ENCODE data around the gene EIF2D. TPM values are rescaled to one million over a fixed set of nuclear protein-coding genes. Genes with fewer than 3 reads are reported as not detected.

The EIF2D gene
- total and polyA plus RNA-seq, 9 of the 15 experiments (the other 6 are each of a cell fraction or from before 2014, with no cell fraction given): 81.1 to 138 (median 93.9) TPM

DNA sequence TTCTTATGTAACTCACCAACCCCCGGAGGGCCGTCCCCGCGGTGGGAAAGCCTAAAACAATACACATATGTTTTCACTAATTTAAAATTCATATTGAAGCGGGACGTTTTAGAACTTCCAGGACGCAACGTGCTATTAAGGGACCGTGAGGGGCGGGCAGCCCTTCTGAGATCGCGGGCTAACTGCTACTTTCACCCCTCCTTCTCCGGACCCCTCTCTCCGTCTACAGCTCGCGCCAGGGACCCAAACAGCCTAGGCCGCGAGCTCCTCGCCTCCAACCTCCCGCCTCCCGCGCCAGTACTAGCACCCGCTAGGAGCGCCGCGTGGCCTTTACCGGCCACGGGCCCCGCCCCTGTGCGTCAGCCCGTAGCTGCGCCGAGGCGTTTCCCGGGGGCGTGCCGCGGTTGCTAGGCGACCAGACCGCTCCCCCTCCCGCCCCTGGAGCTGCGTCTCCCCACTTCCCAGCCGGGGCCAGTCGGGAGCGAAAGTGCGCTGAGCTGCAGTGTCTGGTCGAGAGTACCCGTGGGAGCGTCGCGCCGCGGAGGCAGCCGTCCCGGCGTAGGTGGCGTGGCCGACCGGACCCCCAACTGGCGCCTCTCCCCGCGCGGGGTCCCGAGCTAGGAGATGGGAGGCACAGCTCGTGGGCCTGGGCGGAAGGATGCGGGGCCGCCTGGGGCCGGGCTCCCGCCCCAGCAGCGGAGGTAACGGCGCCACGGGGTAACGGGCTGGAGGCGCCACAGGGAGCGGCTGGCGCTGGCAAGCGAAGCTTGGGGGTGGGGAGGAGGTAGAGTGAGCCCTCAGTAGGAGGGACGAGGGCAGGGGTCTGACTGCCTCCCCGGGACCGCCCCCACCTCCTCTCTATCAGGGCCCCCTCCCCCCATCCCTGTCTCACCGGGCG, 23.1 kb upstream of the EIF2D start, which contains the start of gene DYRK3 (continued):
- TF ChIP-seq AFF4 (CRISPR knock-in tag; IDR thresholded peaks at IDR 0.05) (no peak), CBFA2T2 (conservative IDR thresholded peaks at IDR 0.05) (no peak), DACH1 (IDR thresholded peaks at IDR 0.05; ENCODE audit: partially characterized antibody) (peak; percentile 31), RERE (CRISPR knock-in tag; IDR thresholded peaks at IDR 0.05; ENCODE audit: borderline replicate concordance) (peak; percentile 83; the same call in 1 of the 2 replicates), ZNF316 (IDR thresholded peaks at IDR 0.05) (no peak), U2AF2 (optimal IDR thresholded peaks at IDR 0.05; ENCODE audit: low read depth, low read length) (no peak), ZNF175 (CRISPR knock-in tag; IDR thresholded peaks at IDR 0.05; ENCODE audit: low read depth) (no peak; the same call in none of the 2 replicates), KLF6 (CRISPR knock-in tag; IDR thresholded peaks at IDR 0.05; ENCODE audit: borderline replicate concordance) (no peak), MYC (IDR thresholded peaks at IDR 0.05; ENCODE audit: low read depth, low read length) (peak; percentile 97), MYC (CRISPR knock-in tag; IDR thresholded peaks at IDR 0.05; ENCODE audit: borderline replicate concordance, low read depth) (peak; percentile 88; the same call in 1 of the 2 replicates), ADNP (tag; IDR thresholded peaks at IDR 0.05) (no peak), TSHZ1 (CRISPR knock-in tag; IDR thresholded peaks at IDR 0.05) (no peak), ZNF584 (CRISPR knock-in tag; IDR thresholded peaks at IDR 0.05; ENCODE audit: low read depth) (no peak), KAT7 (CRISPR knock-in tag; IDR thresholded peaks at IDR 0.05; ENCODE audit: borderline replicate concordance) (peak; percentile 97)
